Forelimb muscle (tissue), 1 donor: Measurements from ENCODE around the gene IGF1. TPM values are rescaled to one million over a fixed set of nuclear protein-coding genes. Genes with fewer than 3 reads are reported as not detected.
A peak's percentile ranks its signal among the peaks of the same experiment; 100 is the strongest.
"Not testable (repeated sequence)": the region's sequence is repeated elsewhere in the genome, so short reads cannot be mapped to it uniquely, and the experiment has no call there.

Experiments used
- DNase-seq: peaks from one replicate; pipeline ENCODE4 v3.0.0-alpha.2; 2013; ENCODE audit warnings: low read depth
- polyA plus RNA-seq: library from polyadenylated mRNA; unstranded; fragments of 120-200 nt; gene quantifications from one replicate; pipeline ENCODE4 v1.2.1, GENCODE V29; 2013; ENCODE audit not compliant: insufficient read length

The IGF1 gene
- polyA plus RNA-seq, 1 donor, result 33.4 TPM

- no peak for DNase-seq
Measured at GRCh38 chr12:102462386-102462785, 18.0 kb downstream of the IGF1 start.

GRCh38 chr12:102461501-102461900, 18.9 kb downstream of the IGF1 start:
- DNase-seq, result no peak

- DNase-seq, result no peak
Measured at GRCh38 chr12:102459314-102459713, 21.0 kb downstream of the IGF1 start.

GRCh38 chr12:102454808-102455760, 25.3 kb downstream of the IGF1 start:
- no peak for DNase-seq

GRCh38 chr12:102454330-102454729, 26.0 kb downstream of the IGF1 start:
- DNase-seq, result no peak

GRCh38 chr12:102452605-102453004, 27.8 kb downstream of the IGF1 start:
- no peak for DNase-seq

- not testable (repeated sequence) for DNase-seq
Measured at GRCh38 chr12:102449018-102449417, 31.3 kb downstream of the IGF1 start.

- not testable (repeated sequence) for DNase-seq
Measured at GRCh38 chr12:102447426-102447825, 32.9 kb downstream of the IGF1 start.

GRCh38 chr12:102444707-102445106, 35.7 kb downstream of the IGF1 start:
- DNase-seq, result no peak

GRCh38 chr12:102444093-102444492, 36.3 kb downstream of the IGF1 start:
- DNase-seq, result no peak

- no peak for DNase-seq
Measured at GRCh38 chr12:102441077-102441596, 39.2 kb downstream of the IGF1 start.

- peak; percentile 62 for DNase-seq
Measured at GRCh38 chr12:102439426-102440405, 40.6 kb downstream of the IGF1 start.

- no peak for DNase-seq
Measured at GRCh38 chr12:102438827-102439210, 41.5 kb downstream of the IGF1 start.

- no peak for DNase-seq
Measured at GRCh38 chr12:102438047-102438826, 42.1 kb downstream of the IGF1 start.

- DNase-seq, result no peak
Measured at GRCh38 chr12:102437511-102437910, 42.9 kb downstream of the IGF1 start.

GRCh38 chr12:102436867-102437266, 43.5 kb downstream of the IGF1 start:
- no peak for DNase-seq

GRCh38 chr12:102435827-102436436, 44.4 kb downstream of the IGF1 start:
- no peak for DNase-seq

GRCh38 chr12:102433304-102433703, 47.1 kb downstream of the IGF1 start:
- DNase-seq, result no peak

GRCh38 chr12:102430661-102431060, 49.7 kb downstream of the IGF1 start:
- no peak for DNase-seq

- DNase-seq, result no peak
Measured at GRCh38 chr12:102429211-102430154, 50.9 kb downstream of the IGF1 start.
